Choroid plexus epithelial cell (primary cell): ENCODE data around the gene DMRT1.

Source experiments
- DNase-seq: peaks from one replicate; pipeline ENCODE4 v3.0.0-alpha.2; 2010; ENCODE audit warnings: low read depth
- H3K4me3 ChIP-seq: 2 replicates; pipeline ENCODE4 v1.5.1; 2011; ENCODE audit warnings: low read depth, mild to moderate bottlenecking, control low read depth, low read length, moderate library complexity
- TF ChIP-seq, protein P1 (sequence below): conservative IDR thresholded peaks from 2 replicates; pipeline ENCODE4 v1.5.1; 2011; ENCODE audit warnings: low read depth, mild to moderate bottlenecking, control low read depth, inconsistent platforms, low read length, moderate library complexity

The DMRT1 gene

DNA sequence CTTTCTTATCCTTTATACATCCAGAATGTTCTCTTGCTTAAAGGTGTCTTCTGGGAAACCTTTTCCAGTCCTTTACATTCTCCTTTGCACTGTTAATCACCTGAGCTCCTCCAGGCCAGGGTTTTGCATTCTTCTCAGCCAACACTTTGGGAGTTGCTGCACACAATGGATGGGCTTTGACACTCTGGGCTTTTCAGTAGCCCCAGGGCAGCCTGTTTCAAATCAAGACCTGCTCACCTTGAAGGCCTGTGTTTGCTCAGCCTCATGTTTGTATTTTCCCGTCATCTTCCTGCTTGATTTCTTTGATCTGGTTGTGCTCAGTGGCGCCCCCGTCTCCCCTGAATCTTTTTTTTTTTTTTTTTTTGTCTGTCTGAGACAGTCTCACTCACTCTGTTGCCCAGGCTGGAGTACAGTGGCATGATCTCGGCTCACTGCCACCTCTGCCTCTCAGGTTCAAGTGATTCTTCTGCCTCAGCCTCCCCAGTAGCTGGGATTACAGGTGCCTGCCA lies 41.0 kb downstream of the DMRT1 start:
- TF ChIP-seq, protein P1, sequence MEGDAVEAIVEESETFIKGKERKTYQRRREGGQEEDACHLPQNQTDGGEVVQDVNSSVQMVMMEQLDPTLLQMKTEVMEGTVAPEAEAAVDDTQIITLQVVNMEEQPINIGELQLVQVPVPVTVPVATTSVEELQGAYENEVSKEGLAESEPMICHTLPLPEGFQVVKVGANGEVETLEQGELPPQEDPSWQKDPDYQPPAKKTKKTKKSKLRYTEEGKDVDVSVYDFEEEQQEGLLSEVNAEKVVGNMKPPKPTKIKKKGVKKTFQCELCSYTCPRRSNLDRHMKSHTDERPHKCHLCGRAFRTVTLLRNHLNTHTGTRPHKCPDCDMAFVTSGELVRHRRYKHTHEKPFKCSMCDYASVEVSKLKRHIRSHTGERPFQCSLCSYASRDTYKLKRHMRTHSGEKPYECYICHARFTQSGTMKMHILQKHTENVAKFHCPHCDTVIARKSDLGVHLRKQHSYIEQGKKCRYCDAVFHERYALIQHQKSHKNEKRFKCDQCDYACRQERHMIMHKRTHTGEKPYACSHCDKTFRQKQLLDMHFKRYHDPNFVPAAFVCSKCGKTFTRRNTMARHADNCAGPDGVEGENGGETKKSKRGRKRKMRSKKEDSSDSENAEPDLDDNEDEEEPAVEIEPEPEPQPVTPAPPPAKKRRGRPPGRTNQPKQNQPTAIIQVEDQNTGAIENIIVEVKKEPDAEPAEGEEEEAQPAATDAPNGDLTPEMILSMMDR, result no peak
- no peak overlapping the region for H3K4me3 ChIP-seq
- no peak for DNase-seq

DNA sequence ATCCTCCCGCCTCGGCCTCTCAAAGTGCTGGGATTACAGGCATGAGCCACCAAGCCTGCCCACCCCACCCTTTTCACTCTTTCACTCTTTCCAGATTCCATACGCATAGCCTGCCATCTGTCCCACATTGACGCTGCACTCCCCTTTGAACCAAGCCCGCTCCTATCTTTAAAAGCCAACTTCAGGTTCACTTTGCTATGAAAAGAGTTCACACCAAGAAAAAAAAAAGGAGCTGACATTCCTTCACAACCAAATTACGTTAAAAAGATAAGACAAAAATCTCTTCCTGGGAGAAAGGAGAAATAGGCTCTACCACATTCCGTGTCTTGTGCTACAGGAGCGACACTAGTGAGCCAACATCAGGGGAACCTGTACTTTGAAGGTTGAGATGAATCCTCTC lies 41.5 kb downstream of the DMRT1 start:
- TF ChIP-seq, protein P1, result no peak
- DNase-seq, result no peak

DNA sequence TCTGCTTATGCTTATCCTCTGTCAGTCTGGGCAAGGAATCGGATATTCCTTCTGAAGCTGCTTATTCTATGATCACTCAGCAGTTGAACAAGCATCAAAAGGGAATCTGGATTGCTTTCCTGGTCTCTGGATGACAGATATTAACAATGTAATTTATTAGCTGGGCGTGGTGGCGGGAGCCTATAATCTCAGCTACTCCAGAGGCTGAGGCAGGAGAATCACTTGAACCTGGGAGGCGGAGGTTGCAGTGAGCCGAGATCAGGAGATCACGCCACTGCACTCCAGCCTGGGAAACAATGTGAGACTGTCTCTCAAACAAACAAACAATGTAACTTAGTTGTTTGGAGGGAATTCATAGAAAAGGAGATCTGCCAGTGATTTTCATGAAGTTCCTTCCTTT lies 45.4 kb downstream of the DMRT1 start:
- no peak for DNase-seq
- H3K4me3 ChIP-seq, result no peak overlapping the region
- TF ChIP-seq, protein P1, result no peak

More for the DNA sequence above, 41.5 kb downstream of the DMRT1 start:
- H3K4me3 ChIP-seq, result no peak overlapping the region

GRCh38 chr9:892123-892522 lies 50.6 kb downstream of the DMRT1 start:
- no peak for DNase-seq
- TF ChIP-seq, protein P1, result peak; percentile 14
- H3K4me3 ChIP-seq, result no peak overlapping the region

DNA sequence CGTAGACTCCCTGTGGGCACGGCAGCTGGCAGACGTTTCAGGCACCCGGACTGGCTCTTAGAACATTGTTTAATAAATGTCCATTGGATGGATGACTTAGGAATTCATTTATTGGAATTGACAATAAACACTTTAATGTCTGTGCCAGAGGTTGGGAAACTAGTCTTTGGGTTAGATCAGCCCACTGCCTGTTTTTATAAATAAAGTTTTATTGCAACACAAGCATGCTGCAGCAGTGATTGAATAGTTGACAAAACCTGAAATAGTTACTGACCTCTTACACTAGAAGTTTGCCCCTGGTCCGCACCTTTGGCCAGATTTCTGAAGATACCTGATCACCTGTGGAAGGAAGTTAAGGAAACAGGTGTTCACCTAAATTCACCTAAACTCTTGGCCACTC lies 51.6 kb downstream of the DMRT1 start:
- H3K4me3 ChIP-seq, result no peak overlapping the region
- TF ChIP-seq, protein P1, result no peak
- DNase-seq, result no peak

DNA sequence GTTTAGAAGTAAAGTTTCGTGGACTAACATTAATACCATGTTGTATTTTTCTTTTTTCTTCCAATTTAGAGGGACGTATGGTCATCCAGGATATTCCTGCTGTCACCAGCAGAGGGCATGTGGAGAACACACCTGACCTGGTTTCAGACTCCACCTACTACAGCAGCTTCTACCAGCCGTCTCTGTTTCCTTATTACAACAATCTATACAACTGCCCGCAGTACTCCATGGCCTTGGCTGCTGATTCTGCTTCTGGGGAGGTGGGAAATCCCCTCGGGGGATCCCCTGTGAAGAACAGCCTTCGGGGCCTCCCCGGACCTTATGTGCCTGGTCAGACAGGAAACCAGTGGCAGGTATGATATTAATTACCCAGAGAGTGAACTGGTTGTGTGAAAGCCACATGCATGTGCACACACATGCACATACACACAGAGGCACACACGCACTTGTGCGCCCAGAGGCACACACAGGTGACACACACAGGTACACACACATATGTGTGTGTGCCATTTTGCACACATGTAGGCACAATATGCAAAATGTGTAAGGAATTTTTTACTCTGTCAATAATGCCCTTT lies 52.4 kb downstream of the DMRT1 start:
- no peak overlapping the region for H3K4me3 ChIP-seq
- peak; percentile 76 for DNase-seq
- TF ChIP-seq, protein P1, result peak; percentile 84
